ENCODE data around the gene DRC1.

DRC1 gene

DNA sequence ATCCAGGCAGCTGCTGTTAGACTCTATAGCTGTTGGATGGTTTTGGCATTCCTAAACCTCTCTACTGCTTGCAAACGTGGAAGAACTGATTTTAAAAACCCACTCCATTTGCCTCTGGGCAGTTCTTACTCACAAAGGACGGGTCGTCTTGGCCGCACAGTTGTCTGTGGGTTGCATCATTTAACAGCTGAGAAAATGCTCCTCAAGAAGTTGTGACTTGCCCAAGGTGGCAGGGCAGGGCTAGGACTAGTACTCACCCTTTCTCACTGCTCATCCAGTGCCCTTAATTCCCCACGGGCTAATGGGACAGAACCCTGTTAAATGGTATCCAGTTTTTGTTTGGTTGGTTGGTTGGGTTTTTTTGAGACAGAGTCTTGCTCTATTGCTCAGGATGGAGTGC lies 997 bp upstream of the DRC1 start:
- no peak for DNase-seq

DNA sequence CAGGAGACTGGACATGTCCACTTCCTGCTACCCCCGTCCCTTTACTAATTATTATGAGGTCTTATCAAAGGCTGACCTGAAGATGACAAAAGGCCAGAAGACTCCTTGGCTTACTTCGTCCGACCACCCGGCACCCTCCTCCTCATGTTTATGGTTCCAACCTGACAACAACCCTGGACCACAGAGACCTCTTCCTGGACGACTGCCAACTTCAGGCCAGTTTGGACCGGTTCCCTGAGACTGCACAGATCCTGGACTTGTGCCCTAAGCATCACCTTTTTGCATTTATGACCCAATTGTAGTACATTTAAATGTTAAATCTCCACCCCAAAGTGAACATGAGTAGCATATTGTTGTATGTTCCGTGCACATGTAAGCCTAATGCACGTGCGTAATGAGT lies 5.8 kb downstream of the DRC1 start:
- DNase-seq: no peak

DNA sequence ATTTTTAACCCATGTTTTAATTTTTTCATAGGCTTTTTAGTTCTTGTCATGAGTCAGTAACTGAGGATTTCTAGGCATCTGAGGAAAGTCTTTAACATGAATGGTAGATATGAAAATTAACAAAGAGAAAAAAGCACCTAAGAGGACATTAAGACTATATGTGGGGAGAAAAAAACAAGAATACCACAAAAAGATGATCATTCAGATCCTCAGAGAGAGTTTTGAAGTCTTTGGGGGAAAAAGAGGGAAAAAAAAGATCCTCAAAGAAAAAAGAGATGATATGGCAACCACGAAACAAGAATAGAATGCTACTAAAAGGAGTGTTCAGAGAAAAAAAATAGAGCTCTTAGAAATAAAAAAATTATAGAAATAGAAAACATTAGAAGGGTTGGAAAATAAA lies 8.1 kb downstream of the DRC1 start:
- no peak for DNase-seq

DNA sequence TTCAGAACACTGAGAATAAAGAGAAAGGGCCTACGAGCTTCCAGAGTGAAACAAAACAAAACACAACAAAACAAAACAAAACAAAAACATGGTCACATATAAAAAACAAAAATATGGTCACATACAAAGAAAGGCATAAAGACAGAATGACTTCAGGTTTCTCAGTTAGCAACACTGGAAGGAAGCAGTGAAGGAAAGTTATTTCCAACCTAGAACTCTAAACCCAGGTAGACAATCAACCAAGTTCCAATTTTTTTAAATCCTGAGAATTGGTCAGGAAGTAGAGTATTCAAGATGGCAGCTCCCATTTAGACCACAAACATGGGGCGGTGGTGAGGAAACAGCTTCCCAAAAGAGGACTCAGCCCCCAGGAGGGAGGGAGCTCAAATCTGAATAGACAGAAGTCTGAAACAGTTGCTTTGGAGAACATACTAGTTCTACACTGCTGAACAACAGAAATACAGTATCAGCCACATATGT lies 9.1 kb downstream of the DRC1 start:
- no peak for DNase-seq

DNA sequence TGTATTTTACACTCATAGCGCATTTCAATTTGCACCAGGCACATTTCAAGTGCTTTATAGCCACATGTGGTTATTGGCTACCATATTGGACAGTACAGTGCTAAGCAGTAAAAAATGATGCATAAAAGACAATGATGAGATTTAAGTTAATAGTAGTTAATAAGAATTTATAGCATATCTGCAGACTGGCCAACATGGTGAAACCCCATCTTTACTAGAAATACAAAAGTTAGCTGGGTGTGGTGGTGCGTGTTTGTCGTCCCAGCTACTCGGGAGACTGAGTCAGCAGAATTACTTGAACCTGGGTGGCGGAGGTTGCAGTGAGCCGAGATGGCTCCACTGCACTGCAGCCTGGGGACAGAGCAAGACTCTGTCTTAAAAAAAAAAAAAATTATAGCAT lies 9.7 kb downstream of the DRC1 start:
- no peak for DNase-seq

DNA sequence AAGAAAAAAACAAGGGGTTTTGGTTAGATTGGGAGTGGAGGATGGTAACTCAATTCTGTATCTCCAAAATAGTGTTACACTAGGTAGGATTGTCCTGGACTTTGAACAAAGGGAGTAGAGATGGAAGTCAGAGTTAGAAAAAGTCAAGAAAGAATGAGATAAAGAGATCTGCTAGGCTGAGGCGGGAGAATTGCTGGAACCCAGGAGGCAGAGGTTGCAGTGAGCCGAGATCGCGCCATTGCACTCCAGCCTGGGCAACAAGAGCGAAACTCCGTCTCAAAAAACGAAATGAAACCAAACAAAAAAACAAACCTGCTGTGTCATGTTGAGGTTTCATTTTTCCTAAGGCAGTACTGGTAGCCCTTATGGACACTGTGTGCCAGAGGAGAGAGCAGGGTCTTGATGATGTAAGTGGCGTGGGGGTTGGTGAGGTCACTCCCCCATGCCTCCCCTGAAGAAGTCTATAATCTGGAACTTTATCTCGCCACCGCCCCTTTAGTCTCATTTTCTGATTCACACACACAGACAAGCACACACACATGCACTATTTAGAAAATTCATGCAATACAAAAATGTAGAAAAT lies 10.5 kb downstream of the DRC1 start:
- DNase-seq: peak in 1 of 5 donors; percentile 64

DNA sequence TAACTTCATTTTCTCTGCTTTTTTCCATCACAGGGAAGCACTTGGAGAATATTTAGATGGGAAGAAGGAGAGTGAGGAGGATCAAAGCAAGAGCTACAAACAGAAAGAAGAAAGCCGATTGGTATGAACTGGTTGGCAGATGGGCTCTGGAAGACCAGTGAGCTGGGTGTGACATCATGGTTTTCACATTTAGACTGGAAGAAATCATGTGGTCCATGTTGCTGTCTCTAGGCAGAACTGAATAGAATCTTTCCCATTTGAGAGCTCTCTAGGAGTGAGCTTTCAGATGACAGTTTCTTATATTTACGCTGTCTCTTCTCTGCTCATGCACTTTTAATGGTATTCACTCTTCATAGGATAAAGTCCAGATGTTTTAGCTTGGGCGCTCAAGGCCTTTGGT lies 12.6 kb downstream of the DRC1 start:
- DNase-seq: no peak

DNA sequence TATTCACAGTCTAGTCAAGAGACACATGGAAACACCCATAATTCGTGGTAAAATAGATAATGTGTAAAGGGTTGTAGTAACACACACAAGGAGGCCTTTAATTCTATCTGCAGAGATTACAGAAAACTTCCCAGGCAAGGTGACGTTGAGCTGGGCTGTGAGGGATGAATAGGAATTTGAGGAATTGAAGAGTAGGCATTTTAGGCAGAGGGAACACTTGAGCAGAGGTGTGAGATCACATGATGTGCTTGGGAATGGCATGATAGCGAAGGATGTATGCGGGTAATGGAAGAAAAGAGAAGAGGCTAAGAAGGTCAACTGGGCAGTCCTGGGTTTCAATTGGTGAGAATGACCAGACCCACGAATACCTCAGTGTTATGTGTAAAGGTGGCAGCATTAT lies 20.2 kb downstream of the DRC1 start:
- no peak for DNase-seq

DNA sequence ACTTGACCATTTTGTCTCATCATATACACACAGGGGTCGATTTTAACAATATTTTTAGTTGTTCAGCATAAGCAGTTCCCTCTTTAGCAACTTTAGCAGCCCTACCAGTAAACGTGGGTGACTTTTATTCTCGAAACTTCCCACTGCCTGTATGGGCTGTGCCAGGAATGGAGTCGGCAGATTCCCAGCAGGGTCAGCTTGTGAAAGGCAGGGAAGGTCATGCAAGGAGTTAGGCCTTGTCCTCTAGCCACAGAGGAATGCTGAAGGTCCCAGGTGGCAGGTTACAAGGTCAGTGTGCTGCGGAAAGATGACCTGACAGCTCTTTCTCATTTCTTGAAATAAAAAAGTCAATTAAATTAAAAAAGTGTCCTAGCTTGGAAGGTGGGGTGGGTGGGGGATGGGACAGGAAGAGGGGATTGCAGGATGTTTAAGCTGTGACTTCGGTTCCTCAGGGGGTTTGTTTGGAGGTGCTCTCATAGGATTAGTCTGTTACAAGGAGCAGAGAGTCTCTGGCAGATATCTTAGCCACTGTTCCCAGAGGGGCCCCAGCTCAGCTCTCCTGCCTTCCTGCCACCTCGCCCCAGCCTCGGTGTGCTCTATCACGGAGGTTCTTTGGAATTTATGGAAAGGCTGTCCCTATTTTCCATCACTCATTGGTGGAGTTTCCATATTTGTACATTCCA lies 21.4 kb downstream of the DRC1 start:
- DNase-seq: no peak

DNA sequence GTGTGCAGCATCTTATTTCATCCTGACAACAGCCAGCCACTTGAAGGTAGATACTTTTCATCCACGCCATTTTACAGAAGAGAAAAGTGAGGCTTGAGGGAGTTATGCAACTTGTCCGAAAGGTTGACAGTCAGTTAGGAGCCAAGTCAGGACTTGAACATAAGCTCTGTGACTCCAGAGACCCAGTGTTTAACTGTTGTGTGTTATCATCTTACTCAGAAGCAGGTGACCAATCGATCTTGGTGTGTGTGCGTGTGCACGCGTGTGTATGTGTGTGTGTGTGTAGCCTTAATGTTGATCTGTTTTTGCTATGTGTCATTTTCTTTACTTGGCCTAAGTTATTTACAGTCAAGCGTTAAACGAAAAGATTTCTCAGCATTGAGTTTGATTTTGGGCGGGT lies 22.0 kb downstream of the DRC1 start:
- DNase-seq: no peak

DNA sequence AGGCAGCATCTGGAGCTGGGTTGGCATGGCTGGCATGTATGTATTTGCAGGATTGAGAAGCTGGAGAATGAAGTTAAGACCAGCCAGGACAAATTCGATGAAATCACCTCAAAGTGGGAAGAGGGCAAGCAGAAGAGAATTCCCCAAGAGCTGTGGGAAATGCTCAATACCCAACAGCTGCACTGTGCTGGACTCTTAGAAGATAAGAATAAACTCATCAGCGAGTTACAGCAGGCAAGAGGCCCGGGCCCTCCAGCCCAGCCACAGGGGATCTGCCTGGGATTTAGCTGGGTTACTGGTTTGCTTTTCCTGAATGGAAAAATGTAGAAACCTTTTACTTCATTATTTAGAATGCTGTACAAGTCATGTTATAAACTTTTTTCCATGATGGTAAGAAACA lies 22.5 kb downstream of the DRC1 start:
- DNase-seq: no peak

DNA sequence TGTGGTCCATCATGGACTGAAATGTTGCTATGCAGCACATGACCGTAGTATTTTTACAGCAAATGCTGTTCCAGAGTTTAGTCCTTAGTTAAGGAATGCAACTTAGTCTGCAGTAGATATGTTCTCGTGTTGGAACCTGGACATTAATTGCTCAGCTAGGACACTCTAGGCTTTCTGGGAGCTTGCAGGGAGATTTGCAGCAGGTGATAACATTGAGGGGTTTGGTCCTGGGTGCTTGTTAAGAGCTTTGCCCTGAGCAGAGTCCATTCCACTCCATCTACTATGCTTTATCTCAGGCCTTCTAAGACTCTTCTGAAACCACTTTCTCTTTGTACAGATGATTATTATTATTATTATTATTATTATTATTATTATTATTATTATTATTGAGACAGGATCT lies 27.1 kb downstream of the DRC1 start:
- DNase-seq: no peak

DNA sequence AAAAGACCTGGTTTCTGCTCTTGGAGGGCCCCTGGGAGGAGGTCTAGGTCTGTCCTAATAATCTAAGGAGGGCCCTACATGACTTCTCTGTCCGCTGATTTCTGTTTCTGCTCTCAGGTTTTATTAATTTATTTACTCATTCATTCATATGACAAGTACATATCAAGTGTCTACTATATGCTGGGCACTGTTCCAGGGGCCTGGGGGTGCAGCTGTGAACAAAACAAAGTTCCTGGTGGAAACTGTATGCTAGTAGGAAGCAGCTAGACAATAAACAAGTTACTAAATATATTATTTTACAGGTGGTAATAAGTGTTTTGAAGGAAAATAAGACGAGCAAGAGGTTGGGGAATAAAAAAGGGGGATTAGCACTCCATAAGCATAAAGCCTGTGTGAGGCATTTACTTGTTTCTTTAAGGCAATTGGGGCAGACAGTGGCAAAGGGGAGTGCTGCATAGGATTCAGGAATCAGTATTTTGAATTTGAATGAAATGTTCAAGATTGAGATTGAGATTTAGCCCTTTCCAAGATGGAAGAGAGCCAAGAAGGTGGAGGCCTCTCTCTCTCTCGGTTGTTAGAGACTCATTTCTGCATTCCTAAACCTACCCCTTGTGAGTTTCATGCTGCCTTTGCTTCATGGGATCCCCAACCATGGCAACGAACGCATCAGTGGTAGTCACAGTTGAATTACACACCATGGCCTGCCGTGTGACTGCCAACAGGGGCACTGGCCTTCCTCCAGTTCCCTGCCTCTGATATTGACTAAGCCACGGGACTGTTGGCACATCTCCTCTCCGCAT lies 28.3 kb downstream of the DRC1 start:
- no peak for DNase-seq

DNA sequence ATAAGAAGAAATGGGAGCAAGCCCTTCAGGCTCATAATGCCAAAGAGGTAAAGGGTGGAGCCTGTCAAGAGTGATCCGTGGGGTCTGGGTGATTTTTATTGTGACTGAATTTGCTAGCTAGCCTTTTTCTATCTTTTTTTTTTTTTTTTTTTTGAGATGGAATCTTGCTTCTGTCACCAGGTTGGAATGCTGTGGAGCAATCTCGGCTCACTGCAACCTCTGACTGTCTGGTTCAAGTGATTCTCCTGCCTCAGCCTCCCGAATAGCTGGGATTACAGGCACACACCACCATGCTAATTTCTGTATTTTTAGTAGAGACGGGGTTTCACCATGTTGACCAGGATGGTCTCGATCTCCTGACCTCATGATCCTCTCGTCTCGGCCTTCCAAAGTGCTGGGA lies 29.1 kb downstream of the DRC1 start:
- no peak for DNase-seq

DNA sequence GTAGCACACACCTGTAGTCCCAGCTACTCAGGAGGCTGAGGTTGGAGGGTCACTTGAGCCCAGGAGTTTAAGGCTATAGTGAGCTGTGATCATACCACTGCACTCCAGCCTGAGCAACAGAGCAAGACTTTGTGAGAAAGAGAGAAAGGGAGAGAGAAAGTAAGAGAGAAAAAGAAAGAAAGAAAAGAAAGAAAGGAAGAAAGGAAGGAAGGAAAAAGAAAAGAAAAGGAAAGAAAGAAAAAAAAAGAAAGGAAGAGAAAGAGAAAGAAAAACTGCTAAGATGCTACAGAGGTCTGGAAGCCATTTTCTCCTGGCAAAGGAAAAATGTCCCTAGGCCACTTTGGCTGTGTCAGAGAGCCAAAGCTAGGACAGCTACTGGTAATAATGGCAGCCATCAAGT lies 30.6 kb downstream of the DRC1 start:
- no peak for DNase-seq

DNA sequence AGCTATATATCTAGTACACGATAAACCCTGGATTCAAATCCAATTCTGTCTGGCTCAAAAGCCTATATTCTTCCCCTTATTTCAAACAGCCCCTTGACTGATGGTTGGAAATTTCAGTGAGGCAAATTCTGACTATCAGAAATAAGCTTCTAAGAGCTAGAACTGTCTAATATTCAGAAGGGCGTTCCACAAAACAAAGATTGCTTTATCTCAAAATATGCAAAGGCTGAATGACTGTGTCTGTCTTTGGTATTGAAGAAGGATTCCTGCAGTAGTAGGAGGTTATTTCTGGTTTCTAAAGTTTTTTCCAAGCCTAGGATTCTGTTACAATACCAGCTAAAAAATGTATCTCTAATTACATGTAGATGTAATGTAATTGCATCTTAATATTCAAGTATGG lies 31.1 kb downstream of the DRC1 start:
- no peak for DNase-seq

DNA sequence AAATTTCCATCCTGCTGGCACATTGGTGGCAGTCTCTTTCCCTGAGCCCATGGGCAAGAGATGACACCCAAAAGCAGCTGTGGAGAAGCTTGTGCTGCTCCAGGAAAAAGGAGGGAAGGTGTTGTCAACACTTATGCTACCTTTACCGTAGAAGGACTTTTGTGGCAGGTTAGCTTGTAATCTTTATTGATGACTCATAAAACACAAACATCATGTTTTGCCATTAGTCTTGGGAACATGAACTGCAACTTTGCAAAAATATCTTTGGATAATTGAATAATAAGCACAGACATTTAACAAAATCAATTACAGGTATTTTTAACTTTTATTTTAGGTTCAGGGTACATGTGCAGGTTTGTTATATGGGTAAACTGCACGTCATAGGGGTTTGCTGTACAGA lies 33.4 kb downstream of the DRC1 start:
- DNase-seq: no peak

DNA sequence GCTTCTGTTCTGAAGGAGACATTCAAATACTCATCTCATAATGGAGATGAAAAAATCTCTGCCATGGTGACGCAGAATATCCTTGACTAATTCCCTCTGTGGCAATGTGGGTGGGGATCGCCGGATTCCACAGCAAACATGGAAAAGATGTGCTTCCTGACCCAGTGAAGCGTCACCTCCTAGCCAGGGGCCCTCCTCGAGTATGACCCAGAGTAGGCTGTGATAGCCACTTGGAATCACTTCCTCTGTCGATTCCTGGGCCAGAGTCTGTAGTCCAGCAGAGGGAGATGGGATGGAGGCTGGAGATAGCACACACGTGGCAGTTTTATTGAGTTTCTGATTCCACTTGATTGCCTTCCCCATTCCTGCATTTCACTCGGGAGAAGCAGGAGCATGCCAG lies 36.8 kb downstream of the DRC1 start:
- no peak for DNase-seq

DNA sequence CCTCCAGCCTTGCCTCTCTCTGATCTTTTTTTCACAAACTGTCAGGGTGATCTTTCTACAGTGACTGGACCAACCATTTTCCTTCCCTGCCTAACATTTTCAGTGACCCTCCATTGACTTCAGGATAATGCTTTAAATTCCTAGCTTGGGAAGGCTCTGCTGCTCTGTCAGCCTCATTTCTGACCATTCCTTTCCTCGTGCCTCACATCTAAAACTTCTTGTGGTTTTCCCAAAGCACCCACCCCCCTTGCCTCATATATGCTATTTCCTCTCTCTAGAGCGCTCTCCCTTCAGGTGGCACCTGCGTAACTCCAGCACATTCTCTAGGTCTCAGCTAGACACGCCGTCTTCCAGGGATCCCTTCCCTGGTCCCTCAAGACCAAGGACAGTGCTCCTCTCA lies 37.2 kb downstream of the DRC1 start:
- no peak for DNase-seq

DNA sequence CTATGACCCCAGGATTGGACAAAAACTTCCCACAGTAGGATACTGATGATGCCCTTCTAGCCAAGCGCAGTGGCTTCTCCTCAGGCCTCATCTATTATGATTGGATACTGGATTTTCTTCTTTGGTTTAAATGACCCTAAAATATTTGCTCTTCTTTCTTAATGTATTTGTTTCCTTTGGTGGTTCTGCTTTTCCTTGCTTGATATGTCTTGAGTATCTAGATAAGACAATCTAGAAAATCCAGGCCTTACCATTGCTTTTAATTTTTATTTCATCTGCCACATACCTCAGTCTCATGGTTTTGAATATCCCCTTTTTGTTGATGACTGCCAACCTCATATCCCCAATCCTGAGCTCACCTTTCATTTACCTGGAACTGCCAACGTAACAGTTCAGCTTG lies 40.6 kb downstream of the DRC1 start:
- no peak for DNase-seq

DNA sequence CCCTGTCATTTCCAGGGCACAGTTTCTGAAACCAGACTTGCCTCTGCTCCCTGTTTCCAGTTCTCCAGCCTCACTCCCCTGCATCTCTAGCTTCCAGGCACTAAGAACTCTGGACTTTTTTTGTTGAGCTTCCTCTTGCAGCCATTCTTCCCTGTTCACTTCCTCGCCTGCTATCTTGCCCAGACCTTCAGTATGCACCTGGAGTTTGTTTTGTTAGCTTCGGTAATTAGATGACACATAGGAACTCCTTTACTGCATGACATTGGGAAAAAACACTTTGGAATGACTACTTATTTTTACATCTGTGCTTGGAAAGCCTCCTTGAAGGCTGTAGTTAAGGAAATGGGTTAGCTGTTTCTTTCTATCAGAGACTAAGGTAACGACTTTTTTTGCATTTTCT lies 41.0 kb downstream of the DRC1 start:
- DNase-seq: no peak

DNA sequence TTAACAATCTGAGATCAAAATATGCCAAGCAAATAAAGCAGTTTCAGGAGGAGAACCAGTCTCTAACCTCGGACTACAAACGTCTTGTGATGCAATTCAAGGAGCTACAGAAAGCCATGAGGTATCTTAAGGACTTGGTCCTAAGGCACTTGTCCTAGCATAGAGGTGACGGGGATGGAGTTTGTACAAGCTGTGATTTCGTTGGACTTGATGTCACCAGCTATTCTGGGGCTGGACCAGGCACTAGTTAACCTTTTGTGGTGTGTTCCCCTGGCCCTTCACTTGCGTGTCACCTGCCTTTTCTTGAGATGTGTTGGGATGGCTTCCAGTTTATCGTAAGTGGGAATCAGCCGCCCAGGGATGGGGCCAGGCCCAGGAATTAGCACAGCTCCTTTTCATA lies 42.5 kb downstream of the DRC1 start:
- no peak for DNase-seq

DNA sequence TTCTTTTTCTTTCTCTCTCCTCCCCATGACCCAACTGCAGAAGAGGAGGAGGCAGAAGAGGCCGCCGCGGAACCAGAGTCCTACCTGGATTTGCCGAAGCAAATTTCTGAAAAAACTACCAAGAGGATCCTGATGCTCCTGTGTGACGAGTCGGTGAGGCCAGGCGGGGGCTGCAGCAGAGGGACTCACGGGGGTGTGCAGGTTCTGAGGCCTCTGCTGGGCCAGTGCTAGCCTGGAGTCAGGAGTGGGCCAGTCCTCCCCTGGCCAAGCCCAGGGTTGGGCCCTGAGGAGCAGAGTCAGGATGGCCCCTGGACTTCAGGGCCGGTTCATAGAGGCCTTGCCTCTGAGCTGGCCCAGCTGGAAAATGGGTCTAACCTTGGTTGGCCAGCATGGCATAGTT lies 46.9 kb downstream of the DRC1 start:
- no peak for DNase-seq

Measured in T-helper 1 cell (primary cell).